AML-193 (cell line): ENCODE results near the gene MROH8.
"Not testable (repeated sequence)": the region's sequence is repeated elsewhere in the genome, so short reads cannot be mapped to it uniquely, and the experiment has no call there.

Source experiments
- DNase-seq, 2 experiments: peaks; one replicate each; lab custom pipeline; 2025; lab: John Stamatoyannopoulos, UW

The MROH8 gene

GRCh38 chr20:37090407-37090806, 88.9 kb downstream of the MROH8 start:
- DNase-seq: no peak

- no peak for DNase-seq
Observed at GRCh38 chr20:37081717-37082289, 97.5 kb downstream of the MROH8 start.

- DNase-seq: no peak
Observed at GRCh38 chr20:37077009-37077408, 102.3 kb downstream of the MROH8 start.

- DNase-seq: no peak
Observed at GRCh38 chr20:37075932-37076685, 103.2 kb downstream of the MROH8 start.

DNA sequence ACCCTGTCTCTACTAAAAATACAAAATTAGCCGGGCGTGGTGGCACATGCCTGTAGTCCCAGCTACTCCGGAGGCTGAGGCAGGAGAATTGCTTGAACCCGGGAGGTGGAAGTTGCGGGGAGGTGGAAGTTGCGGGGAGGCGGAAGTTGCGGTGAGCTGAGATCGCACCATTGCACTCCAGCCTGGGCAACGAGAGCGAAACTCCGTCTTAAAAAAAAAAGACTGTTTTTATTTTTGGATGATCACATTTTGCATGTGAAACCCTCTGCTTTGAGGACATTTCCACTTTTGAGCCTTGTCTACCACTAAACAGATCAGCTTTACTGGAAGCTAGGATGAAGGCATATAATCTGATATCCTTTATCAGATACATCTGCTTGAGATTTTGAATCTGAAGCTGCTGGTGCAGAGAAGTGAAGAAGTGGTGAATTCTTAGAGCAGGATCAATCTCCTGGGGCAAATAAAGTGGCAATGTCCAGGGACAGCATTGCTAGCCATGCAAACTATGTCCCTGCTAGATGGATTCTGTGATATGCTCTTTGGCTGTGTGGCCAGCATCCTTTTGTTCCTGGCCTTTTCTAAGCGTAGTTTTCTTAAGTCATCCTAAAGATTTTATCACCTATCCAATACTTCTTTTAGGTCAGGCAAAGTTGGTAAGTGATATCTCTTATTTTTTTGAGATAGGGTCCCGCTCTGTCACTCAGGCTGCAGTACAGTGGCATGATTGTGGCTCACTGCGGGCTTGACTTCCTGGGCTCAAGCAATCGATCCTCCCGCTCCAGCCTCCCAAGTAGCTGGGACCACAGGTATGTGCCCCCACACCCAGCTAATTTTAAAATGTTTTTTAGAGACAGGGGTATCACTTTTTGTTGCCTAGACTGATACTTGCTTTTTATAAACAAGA, 106.8 kb downstream of the MROH8 start:
- DNase-seq: no peak

DNA sequence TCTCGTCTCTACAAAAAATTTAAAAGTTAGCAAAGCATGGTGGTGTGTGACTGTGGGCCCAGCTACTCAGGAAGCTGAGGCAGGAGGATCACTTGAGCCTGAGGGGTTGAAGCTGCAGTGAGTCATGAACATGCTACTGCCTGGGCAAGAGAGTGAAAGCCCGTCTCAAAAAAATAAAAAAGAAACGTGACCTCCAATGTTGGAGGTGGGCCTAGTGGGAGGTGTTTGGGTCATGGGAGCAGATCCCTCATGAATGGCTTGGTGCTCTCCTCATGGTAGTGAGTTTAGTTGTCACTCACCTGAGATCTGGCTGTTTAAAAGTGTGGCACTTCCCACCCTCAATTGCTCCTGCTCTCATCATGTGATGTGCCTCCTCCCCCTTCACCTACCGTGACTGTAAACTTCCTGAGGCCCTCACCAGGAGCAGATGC, 107.9 kb downstream of the MROH8 start:
- no peak for DNase-seq

GRCh38 chr20:37069563-37069962, 109.8 kb downstream of the MROH8 start:
- DNase-seq: not testable (repeated sequence)

DNA sequence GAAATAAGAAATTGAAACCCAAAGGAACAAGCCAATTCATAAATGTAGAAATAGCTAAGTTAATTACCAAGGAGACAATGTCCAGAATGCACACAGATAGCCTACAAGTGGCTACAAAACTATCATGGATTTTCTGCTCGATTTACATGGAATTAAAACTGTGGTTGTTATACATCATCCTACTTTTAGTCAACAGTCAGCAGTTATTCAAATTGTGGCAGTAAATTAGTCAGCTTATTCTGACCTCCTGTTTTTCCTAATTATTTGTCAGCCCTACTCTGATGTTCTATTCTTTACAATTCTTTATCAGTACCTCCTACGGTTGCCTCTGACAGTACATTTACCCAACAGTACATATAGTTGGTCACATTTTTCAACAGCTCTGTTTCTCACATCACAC, 113.2 kb downstream of the MROH8 start:
- DNase-seq: no peak

DNA sequence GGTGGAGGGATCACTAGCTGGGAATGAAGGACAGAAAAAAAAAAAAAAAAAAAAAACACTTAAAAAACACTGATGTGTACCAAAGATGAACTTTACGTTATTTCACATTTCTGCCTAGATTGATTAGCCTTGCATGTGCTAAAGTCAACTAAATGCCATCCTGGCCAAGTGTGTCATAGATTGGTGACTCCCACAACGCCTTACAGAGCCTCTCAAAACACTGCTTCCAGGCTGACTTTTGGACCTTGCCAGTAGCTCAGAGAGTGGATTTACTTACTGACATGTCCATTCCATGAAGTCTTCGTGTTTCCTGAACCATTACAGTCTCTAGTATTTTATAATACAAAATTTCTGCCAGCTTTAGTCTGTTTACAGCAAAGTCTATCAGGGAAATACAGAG, 124.1 kb downstream of the MROH8 start:
- no peak for DNase-seq

DNA sequence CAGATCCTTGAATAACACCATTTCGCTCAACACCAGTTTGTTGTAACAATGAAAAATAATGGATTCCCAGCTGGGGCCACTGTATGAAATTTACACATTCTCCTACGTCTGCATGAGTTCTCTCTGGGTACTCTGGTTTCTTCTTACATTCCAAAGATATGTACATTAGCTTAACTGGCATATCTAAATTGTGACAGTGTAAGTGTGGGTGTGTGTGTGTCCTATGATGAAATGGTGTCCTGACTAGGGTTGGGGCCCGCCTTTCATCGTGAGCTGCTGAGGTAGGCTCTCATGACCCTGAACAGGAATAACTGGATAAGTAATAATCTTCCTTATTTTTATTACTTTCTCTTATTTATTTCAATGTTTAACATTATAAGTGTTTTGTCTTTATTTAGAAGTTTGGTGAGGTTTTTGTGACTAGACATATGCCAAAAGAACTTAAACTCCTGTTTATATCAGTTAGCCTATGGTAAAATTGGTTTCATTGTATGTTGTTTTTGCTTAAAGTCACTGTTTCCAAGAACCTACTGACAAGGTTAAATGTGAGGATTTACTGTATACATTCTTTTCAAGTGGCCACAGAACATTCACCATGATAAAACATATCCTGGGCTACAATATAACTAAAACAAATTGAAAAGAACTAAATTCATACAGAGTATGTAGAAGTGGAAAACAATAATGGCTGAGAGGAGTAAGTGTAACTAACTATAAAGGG, 126.0 kb downstream of the MROH8 start:
- no peak for DNase-seq
